RWPE1 (cell line): ENCODE results near the gene DOLPP1.

Source experiments
- CTCF ChIA-PET: fragments of 350-600 bp; sonication (Branson Sonifier 250); formaldehyde crosslinking; extraction: SDS; loops from one replicate; lab custom pipeline; 2021; lab: Yijun Ruan, JAX
- POLR2A ChIA-PET: fragments of 400-600 bp; formaldehyde crosslinking; extraction: SDS; loops from one replicate; lab custom pipeline; 2020; ENCODE audit warnings: antibody characterized with exemption; ENCODE audit not compliant: low non-redundant PET; lab: Yijun Ruan, JAX
- DNase-seq: peaks from one replicate; pipeline ENCODE4 v3.0.0; 2012; ENCODE audit warnings: low spot score
- H3K27ac ChIP-seq: fragments of 450-650 bp; 2 replicates; pipeline ENCODE4 v1.5.1; 2017
- TF ChIP-seq, protein P1 (sequence below): fragments of 450-650 bp; conservative IDR thresholded peaks from 2 replicates; pipeline ENCODE4 v1.5.1; 2017; ENCODE audit warnings: low read depth, mild to moderate bottlenecking

Gene DOLPP1

GRCh38 chr9:129077236-129077635 lies 3.7 kb upstream of the DOLPP1 start:
- TF ChIP-seq, protein P1, sequence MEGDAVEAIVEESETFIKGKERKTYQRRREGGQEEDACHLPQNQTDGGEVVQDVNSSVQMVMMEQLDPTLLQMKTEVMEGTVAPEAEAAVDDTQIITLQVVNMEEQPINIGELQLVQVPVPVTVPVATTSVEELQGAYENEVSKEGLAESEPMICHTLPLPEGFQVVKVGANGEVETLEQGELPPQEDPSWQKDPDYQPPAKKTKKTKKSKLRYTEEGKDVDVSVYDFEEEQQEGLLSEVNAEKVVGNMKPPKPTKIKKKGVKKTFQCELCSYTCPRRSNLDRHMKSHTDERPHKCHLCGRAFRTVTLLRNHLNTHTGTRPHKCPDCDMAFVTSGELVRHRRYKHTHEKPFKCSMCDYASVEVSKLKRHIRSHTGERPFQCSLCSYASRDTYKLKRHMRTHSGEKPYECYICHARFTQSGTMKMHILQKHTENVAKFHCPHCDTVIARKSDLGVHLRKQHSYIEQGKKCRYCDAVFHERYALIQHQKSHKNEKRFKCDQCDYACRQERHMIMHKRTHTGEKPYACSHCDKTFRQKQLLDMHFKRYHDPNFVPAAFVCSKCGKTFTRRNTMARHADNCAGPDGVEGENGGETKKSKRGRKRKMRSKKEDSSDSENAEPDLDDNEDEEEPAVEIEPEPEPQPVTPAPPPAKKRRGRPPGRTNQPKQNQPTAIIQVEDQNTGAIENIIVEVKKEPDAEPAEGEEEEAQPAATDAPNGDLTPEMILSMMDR, result no peak
- no peak for DNase-seq
- ChIA-PET POLR2A (no interaction called here), CTCF (interaction anchor here (0.7 kb wide), 1 partner anchor 35 kb away, joined by 3 read pairs; no protein-coding TSS in a partner anchor)
- 0 out of 2 replicates have a peak overlapping the region, but pooled peaks have one; percentile 2 for H3K27ac ChIP-seq

GRCh38 chr9:129078691-129079503 lies 2.0 kb upstream of the DOLPP1 start:
- TF ChIP-seq, protein P1, result no peak
- ChIA-PET POLR2A (no interaction called here), CTCF (interaction anchor here (0.6 to 0.7 kb wide), 2 partner anchors 13 to 17 kb away, joined by 4 to 5 read pairs; no protein-coding TSS in a partner anchor)
- peak overlapping the region; percentile 78 for H3K27ac ChIP-seq
- DNase-seq, result no peak

- TF ChIP-seq, protein P1, result no peak
- ChIA-PET CTCF (interaction anchor here (0.6 to 0.7 kb wide), 3 partner anchors 9 to 66 kb away, joined by 3 read pairs; no protein-coding TSS in a partner anchor), POLR2A (no interaction called here)
- H3K27ac ChIP-seq, result peak overlapping the region; percentile 78
- DNase-seq, result no peak
These were observed 1.1 kb upstream of the DOLPP1 start for GRCh38 chr9:129079829-129080228.

DNA sequence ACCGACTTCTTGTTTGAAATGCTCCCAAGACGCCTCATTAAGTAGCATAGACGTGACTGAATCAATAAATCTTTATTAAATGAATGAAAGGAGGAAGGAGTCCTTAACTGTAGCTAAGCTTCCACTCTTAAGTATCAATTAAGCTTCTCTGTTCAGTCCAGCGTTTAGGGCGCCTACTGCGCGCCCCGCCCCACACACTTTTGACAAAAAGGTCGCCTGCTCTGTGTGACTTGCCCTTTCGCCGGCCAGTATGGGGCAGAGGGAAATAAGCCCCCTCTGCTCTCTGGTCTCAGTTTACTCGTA lies 662 bp upstream of the DOLPP1 start:
- TF ChIP-seq, protein P1, result no peak
- ChIA-PET POLR2A (interaction anchor here (0.6 to 1.6 kb wide), 4 partner anchors 12 to 23 kb away, joined by 3 to 7 read pairs (median 4); no protein-coding TSS in a partner anchor), CTCF (interaction anchor here (0.6 to 0.9 kb wide), 4 partner anchors 8 to 544 kb away, joined by 3 read pairs; no protein-coding TSS in a partner anchor)
- H3K27ac ChIP-seq, result peak overlapping the region; percentile 78
- DNase-seq, result no peak

DNA sequence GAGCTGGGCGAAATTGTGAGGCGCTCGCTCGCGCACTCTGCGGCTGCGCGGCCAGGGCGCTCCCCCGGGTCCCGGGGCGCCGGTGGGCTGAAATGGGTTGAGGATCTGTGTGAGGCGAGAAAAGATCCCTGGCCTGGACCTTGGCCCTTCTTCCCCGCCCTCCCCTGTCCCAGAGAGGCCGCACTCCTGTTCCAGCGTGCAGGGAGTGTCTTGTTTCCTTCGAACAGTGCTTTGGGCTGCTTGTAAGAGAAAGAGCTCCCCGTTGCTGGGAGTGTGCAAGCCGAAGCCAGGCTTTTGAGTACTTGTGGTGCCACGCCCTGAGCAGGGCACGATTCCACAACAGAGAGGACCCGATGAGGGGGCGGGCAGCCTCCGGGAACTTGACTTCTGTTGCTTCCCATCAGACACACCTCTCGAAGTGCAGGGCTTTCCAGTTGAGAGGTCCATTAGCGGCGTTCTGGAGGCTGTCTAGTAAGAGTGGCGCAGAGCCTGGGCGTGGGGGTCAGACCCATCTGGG lies 535 bp downstream of the DOLPP1 start:
- DNase-seq, result no peak
- TF ChIP-seq, protein P1, result no peak
- H3K27ac ChIP-seq, result peak overlapping the region; percentile 78
- ChIA-PET POLR2A (interaction anchor here (0.9 to 1.6 kb wide), 3 partner anchors 11 to 22 kb away, joined by 3 to 7 read pairs (median 3); no protein-coding TSS in a partner anchor), CTCF (interaction anchor here (0.7 kb wide), 1 partner anchor 496 kb away, joined by 3 read pairs; no protein-coding TSS in a partner anchor)

GRCh38 chr9:129084087-129084486 lies 3.2 kb downstream of the DOLPP1 start:
- TF ChIP-seq, protein P1, result no peak
- DNase-seq, result no peak
- ChIA-PET CTCF (interaction anchor here (0.6 to 1.1 kb wide), 2 partner anchors 43 to 48 kb away, joined by 3 read pairs; no protein-coding TSS in a partner anchor), POLR2A (no interaction called here)
- H3K27ac ChIP-seq, result no peak overlapping the region
